OCI-LY1 (cell line): Measurements from ENCODE around the gene ZNF605.

ENCODE experiments used
- EZH2 ChIP-seq: fragments of 200-600 bp; sonication (generic), shearing (Covaris generic); IDR thresholded peaks from 2 replicates; pipeline ENCODE4 v1.8.0; 2017; ENCODE audit warnings: borderline replicate concordance, mixed run types, mild to moderate bottlenecking, antibody characterized with exemption, low read length, moderate library complexity, mixed read lengths
- TF ChIP-seq, protein P1 (sequence below): fragments of 200-600 bp; sonication (generic), shearing (Covaris generic); IDR thresholded peaks from 2 replicates; pipeline ENCODE4 v1.5.1; 2017; ENCODE audit warnings: mild to moderate bottlenecking, antibody characterized with exemption, low read length, moderate library complexity, mixed read lengths

DNA sequence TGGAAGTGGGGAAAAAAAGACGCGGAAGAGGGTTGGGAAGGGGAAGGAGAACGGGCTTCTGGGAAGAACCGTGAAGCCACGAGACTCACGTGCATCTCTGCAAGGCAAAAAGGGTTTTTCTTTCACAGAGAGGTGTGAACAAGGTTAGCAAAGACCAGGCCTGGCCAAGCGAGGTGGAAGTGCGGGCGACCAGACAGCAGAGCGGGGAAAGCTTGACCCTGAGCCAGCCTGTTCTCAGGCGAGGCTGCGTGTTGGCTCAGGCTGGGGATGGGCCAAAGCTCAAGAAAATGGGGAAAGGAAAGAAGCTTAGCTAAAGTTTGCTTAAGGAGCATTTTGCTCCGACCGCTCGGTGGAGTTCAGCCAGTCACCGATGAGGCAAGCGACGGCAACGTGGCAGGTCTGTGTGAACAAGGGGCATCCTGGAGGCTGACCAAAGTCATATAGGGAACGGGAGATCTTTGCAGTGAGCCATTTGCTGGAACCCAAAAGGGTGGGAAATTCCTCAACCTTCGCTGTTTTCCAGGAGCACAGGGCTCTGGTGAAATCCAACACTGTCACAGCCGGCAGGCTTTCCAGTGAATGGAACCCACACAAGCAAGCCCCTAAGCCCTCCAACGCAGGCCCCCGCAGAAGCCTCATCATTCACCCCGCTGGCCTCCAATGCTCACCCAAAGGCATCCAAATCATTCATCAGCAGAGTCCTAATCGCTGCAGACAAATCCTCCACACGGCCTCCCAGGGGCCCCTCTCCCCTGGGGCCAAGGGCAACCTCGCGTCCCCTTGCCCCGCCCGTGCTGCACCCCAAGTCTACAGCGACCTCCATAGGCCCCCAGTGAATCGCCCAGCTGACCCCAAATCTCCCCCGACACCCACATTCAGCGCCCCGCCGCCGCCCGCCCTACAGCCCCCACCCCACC, 754 bp downstream of the ZNF605 start:
- TF ChIP-seq, protein P1, sequence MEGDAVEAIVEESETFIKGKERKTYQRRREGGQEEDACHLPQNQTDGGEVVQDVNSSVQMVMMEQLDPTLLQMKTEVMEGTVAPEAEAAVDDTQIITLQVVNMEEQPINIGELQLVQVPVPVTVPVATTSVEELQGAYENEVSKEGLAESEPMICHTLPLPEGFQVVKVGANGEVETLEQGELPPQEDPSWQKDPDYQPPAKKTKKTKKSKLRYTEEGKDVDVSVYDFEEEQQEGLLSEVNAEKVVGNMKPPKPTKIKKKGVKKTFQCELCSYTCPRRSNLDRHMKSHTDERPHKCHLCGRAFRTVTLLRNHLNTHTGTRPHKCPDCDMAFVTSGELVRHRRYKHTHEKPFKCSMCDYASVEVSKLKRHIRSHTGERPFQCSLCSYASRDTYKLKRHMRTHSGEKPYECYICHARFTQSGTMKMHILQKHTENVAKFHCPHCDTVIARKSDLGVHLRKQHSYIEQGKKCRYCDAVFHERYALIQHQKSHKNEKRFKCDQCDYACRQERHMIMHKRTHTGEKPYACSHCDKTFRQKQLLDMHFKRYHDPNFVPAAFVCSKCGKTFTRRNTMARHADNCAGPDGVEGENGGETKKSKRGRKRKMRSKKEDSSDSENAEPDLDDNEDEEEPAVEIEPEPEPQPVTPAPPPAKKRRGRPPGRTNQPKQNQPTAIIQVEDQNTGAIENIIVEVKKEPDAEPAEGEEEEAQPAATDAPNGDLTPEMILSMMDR: no peak
- TF ChIP-seq EZH2: no peak
